Measurements from ENCODE around the gene MC1R.
"Not testable (repeated sequence)": the region's sequence is repeated elsewhere in the genome, so short reads cannot be mapped to it uniquely, and the experiment has no call there.

MC1R gene

GRCh38 chr16:89962754-89963498, 44.3 kb downstream of the MC1R start:
- ATAC-seq (no peak), DNase-seq (no peak)

GRCh38 chr16:89964201-89964600, 45.5 kb downstream of the MC1R start:
- no peak for DNase-seq
- ATAC-seq: no peak

GRCh38 chr16:89965447-89966225, 47.0 kb downstream of the MC1R start:
- no peak for ATAC-seq
- DNase-seq: no peak

- DNase-seq (no peak), ATAC-seq (no peak)
Observed at GRCh38 chr16:89966756-89967155, 48.1 kb downstream of the MC1R start.

GRCh38 chr16:89967436-89967835, 48.8 kb downstream of the MC1R start:
- not testable (repeated sequence) for DNase-seq, ATAC-seq

GRCh38 chr16:89968074-89968473, 49.4 kb downstream of the MC1R start:
- not testable (repeated sequence) for DNase-seq, ATAC-seq

GRCh38 chr16:89969741-89970410, 51.2 kb downstream of the MC1R start:
- ATAC-seq (no peak), DNase-seq (no peak)
